Liver (tissue), 9 donors: ENCODE data around the gene RAB6A. TPM values are rescaled to one million over a fixed set of nuclear protein-coding genes. Genes with fewer than 3 reads are reported as not detected.

Source experiments
- DNase-seq: peaks from one replicate; pipeline ENCODE4 v3.0.0-alpha.2; 2017; ENCODE audit warnings: low spot score
- H3K27ac ChIP-seq, 2 donors: one replicate each; pipeline ENCODE4 v1.7.0; 2013; ENCODE audit warnings: inconsistent platforms in 2 of 2, low read length in 2 of 2, control low read depth in 1 of 2, low read depth in 1 of 2, mild to moderate bottlenecking in 1 of 2
- H3K27me3 ChIP-seq, 4 donors: one replicate each; pipeline versions ENCODE4 v1.6.1 to v1.7.0; 2013; ENCODE audit warnings: low read length in 3 of 4, inconsistent platforms in 1 of 4, mild to moderate bottlenecking in 1 of 4, moderate library complexity in 1 of 4; ENCODE audit not compliant: control insufficient read depth in 4 of 4, insufficient read depth in 4 of 4
- H3K36me3 ChIP-seq, 4 donors: one replicate each; pipeline versions ENCODE4 v1.6.1 to v1.7.0; 2013; ENCODE audit warnings: low read length in 3 of 4, mild to moderate bottlenecking in 3 of 4, low read depth in 1 of 4, moderate library complexity in 1 of 4; ENCODE audit not compliant: control insufficient read depth in 4 of 4, insufficient read depth in 3 of 4
- H3K4me1 ChIP-seq, 4 donors: one replicate each; pipeline versions ENCODE4 v1.6.1 to v1.7.0; 2013; ENCODE audit warnings: low read length in 3 of 4, mild to moderate bottlenecking in 3 of 4, moderate library complexity in 1 of 4; ENCODE audit not compliant: control insufficient read depth in 4 of 4, insufficient read depth in 4 of 4
- H3K4me3 ChIP-seq, 3 donors: one replicate each; pipeline versions ENCODE4 v1.6.1 to v1.7.0; 2013; ENCODE audit warnings: low read length in 3 of 3, control low read depth in 1 of 3, low read depth in 1 of 3, mild to moderate bottlenecking in 1 of 3
- H3K9ac ChIP-seq, 2 donors: one replicate each; pipeline ENCODE4 v1.7.0; 2013; ENCODE audit warnings: low read length in 2 of 2, mild to moderate bottlenecking in 2 of 2, moderate library complexity in 2 of 2, control low read depth in 1 of 2, low read depth in 1 of 2
- H3K9me3 ChIP-seq, 4 donors: one replicate each; pipeline versions ENCODE4 v1.6.1 to v1.7.0; 2013; ENCODE audit warnings: low read length in 3 of 4; ENCODE audit not compliant: control insufficient read depth in 4 of 4
- EGR1 ChIP-seq, 2 donors: IDR thresholded peaks; 2 replicates each; pipeline ENCODE4 v1.6.1; 2016 to 2018; ENCODE audit warnings: antibody characterized with exemption in 2 of 2, low read depth in 2 of 2
- FOXA1 ChIP-seq: IDR thresholded peaks from 2 replicates; pipeline ENCODE4 v1.6.1; 2016; ENCODE audit warnings: antibody characterized with exemption
- FOXA2 ChIP-seq: IDR thresholded peaks from 2 replicates; pipeline ENCODE4 v1.6.1; 2016; ENCODE audit warnings: antibody characterized with exemption
- GABPA ChIP-seq, 2 donors: IDR thresholded peaks in 1 of 2; conservative IDR thresholded peaks in 1 of 2; 2 replicates each; pipeline ENCODE4 v1.6.1; 2016; ENCODE audit warnings: antibody characterized with exemption in 2 of 2, mild to moderate bottlenecking in 1 of 2, moderate library complexity in 1 of 2
- HNF4A ChIP-seq, 2 donors: conservative IDR thresholded peaks; 2 replicates each; pipeline ENCODE4 v1.6.1; 2016; ENCODE audit warnings: antibody characterized with exemption in 2 of 2, mild to moderate bottlenecking in 2 of 2
- JUND ChIP-seq, 2 donors: IDR thresholded peaks; 2 replicates each; pipeline ENCODE4 v1.6.1; 2016; ENCODE audit warnings: antibody characterized with exemption in 2 of 2
- NR2F2 ChIP-seq: IDR thresholded peaks from 2 replicates; pipeline ENCODE4 v1.6.1; 2016; ENCODE audit warnings: antibody characterized with exemption
- RAD21 ChIP-seq, 2 donors: IDR thresholded peaks; 2 replicates each; pipeline ENCODE4 v1.6.1; 2016; ENCODE audit warnings: antibody characterized with exemption in 2 of 2, mild to moderate bottlenecking in 2 of 2
- RXRA ChIP-seq, 2 donors: IDR thresholded peaks; 2 replicates each; pipeline ENCODE4 v1.6.1; 2017 to 2018; ENCODE audit warnings: antibody characterized with exemption in 2 of 2, mild to moderate bottlenecking in 1 of 2
- SP1 ChIP-seq: IDR thresholded peaks from 2 replicates; pipeline ENCODE4 v1.6.1; 2018; ENCODE audit warnings: antibody characterized with exemption, mild to moderate bottlenecking
- TAF1 ChIP-seq: conservative IDR thresholded peaks from 2 replicates; pipeline ENCODE4 v1.6.1; 2016; ENCODE audit warnings: antibody characterized with exemption, mild to moderate bottlenecking
- WGBS: extraction: QIAGEN DNeasy Blood & Tissue Kit; methylation state at CpG from one replicate; pipeline ENCODE4 v1.1.7; 2013; 5-methylcytosine and 5-hydroxymethylcytosine counted together
- polyA plus RNA-seq, 2 donors: library from polyadenylated mRNA; stranded (reverse) in 1 of 2; unstranded in 1 of 2; fragments of 200-250 nt in 1 of 2; fragments of >200 nt in 1 of 2; fragmentation: Nextera tagmentation in 1 of 2; extraction: Ambion mirVana in 1 of 2; gene quantifications; one replicate each; pipeline versions ENCODE4 v1.2.1 to v1.2.3, GENCODE V29; 2013 to 2015
- total RNA-seq, 2 donors: library from RNA; depleted of rRNA; stranded (reverse); fragments of >200 nt; gene quantifications; one replicate each; pipeline ENCODE4 v1.2.3, GENCODE V29; 2014
- TF ChIP-seq, protein P1 (sequence below): IDR thresholded peaks from 2 replicates; pipeline ENCODE4 v1.6.1; 2016; ENCODE audit warnings: antibody characterized with exemption
- TF ChIP-seq, protein P2 (sequence below): IDR thresholded peaks from 2 replicates; pipeline ENCODE4 v1.6.1; 2016; ENCODE audit warnings: antibody characterized with exemption, mild to moderate bottlenecking
- TF ChIP-seq, protein P3 (sequence below): IDR thresholded peaks from 2 replicates; pipeline ENCODE4 v1.6.1; 2016; ENCODE audit warnings: antibody characterized with exemption
- TF ChIP-seq, protein P4 (sequence below): IDR thresholded peaks from 2 replicates; pipeline ENCODE4 v1.6.1; 2016; ENCODE audit warnings: antibody characterized with exemption
- donor health status: healthy.
- donor health status: healthy.
- donor health status: healthy.
- donor health status: healthy.
- donor health status: healthy.

The RAB6A gene
- total and polyA plus RNA-seq, 4 donors = 36.0 to 165 (median 51.5) TPM

DNA sequence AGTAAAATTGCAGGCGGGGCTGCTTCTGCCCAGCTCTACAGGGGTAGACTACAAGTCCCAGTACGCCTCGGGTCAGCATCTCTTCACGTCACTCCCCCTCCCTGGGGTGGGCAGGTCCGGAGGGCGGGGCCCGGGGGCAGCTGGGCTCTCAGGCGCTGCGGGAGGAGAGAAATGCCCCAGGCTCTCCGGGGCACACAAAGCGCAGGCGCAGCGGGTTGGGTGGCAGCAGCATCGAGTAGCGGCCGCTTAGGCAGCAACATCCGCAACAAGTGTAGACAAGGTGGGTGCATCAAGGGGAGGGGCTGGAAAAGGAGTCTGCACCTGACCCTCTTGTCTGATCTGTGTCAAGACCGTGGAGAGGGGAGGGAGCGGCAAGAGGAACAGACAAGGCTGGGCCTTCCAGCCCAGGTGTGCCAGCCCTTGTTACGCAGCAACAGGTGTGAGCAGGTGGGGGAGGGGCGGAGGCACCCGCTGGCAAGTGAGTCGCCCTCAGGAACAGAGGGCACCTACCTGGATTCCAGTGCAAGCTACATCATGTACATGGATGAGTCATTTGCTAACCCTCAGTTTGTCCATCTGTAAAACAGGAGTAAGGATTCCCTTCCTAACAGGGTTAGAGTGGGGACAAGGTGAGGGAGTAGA is 113.3 kb downstream of the RAB6A start (continued):
- no peak for TF ChIP-seq FOXA1

DNA sequence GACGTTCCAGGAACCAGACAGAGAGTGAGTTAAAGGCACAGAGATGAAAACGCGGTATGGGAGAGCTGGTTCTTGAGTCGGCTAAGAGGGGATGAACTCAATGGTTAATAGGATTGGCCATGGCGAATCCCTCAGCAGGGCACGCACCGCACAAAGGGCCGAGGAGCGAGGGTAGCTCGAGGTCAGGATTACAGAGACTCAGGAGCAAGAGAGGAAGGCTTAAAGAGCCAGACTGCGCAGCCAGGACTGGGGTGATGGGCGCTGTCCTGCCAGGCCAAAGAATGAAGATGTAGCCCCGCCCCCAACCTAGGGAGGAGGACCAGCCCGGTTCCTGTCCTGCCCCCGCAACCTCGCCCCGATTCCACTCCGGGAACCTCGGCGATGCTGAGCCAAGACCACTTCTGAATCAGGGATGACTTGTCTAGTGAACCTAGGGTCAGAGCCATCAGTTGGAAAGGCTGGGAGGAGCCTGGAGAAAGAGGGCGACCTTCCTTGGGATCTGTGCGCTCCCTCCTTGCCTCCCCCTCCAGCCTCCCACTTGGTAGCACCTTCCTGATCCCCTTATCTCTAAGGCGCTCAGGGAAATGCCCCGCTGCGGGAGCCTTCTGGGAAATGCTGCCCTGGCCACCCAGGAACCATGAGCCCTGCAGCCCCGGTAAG is 114.8 kb downstream of the RAB6A start, which contains the start of gene PLEKHB1:
Gene PLEKHB1 (plus strand): TSS at position 610 of the 660 bp plus-strand sequence. CDS start 28 bp downstream, at position 638.
- no peak within 1 kb of the TSS for H3K9ac ChIP-seq
- H3K9me3 ChIP-seq = no peaks in the 10 kb centered on the region
- H3K4me1 ChIP-seq = no peaks in the 10 kb centered on the region
- H3K27me3 ChIP-seq = no peaks in the 10 kb centered on the region
- H3K36me3 ChIP-seq = no peaks in the 10 kb centered on the region
- no peak within 1 kb of the TSS for H3K4me3 ChIP-seq
- TF ChIP-seq RXRA (IDR thresholded peaks at IDR 0.05) (peak in 1 of 2 donors; percentile 19), NR2F2 (no peak)
- no peak for DNase-seq
- H3K27ac ChIP-seq = no peak within 1 kb of the TSS
- WGBS = 40% methylated on average over 26 of the region's 26 CpGs

DNA sequence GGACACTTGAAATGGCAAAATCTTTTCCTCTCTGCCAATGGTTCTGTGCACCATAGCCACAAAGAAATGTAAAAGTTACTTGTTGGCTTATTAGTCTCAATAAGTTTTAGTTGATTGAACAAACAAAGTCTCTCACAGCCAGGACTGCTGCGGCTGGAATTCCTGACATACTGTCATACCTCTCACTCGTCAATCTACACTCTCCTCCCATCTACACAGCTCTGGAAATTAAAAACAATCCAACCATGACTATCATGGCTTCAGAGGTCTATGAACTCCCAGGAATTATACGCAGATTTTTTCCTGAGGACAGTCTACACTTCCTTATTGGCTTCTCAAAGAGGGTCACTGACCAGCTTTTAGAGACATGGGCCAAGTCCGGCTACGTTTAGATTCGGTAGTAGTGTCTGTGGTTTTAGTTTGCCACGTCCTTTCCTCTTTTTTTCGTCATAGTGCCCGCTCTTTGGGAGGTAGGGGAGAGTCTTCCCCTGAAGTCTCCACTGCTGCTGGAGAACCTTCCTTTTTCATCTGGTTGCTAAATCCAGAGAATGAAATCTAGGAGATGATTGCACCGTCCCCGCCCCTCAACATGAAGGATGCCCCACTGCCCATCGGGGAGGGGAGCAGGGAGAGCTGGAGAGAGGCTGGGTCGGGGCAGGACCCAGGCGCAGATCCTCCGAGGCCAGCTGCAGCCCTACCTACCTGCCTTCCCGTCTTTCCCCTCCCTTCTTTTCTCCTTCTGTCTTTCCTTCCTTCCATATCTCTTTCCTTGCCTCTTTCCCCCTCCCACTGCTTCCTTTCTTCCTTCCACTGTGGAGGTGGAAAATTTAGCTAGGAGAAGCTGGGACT is 115.5 kb downstream of the RAB6A start:
- Histone ChIP-seq H3K4me1 (no peaks in the 10 kb centered on the region), H3K27me3 (no peaks in the 10 kb centered on the region), H3K27ac (no peak overlapping the region), H3K36me3 (no peaks in the 10 kb centered on the region), H3K4me3 (no peak overlapping the region), H3K9me3 (no peaks in the 10 kb centered on the region), H3K9ac (no peak overlapping the region)
- 31% methylated on average over 16 of the region's 16 CpGs for WGBS
- DNase-seq = no peak
- TF ChIP-seq FOXA2 (no peak), EGR1 (IDR thresholded peaks at IDR 0.05; ENCODE audit: low read depth in 2 of 2) (no peak), RAD21 (IDR thresholded peaks at IDR 0.05) (no peak), RXRA (IDR thresholded peaks at IDR 0.05) (peak; percentile 19 to 47), SP1 (no peak), FOXA1 (no peak), GABPA (IDR thresholded peaks at IDR 0.05 in 1 of 2, conservative IDR thresholded peaks at IDR 0.05 in 1 of 2) (no peak), TAF1 (no peak)

DNA sequence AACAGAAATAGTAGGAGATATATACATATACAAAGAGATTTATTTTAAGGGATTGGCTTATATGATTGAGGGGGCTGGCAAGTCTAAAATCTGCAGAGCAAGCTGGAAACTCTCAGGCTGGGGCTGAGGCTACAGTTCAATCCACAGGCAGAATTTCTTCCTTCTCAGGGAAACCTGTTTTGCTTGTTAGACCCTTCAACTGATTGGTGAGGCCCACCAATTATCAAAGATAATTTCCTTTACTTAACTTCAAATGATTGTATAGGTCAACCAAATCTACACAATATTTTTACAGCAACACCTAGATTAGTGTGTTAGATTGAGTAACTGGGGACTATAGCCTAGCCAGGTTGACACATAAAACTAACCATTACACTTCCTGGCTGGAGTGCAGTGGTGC is 119.2 kb downstream of the RAB6A start:
- Histone ChIP-seq H3K9ac (no peak overlapping the region), H3K4me1 (no peaks in the 10 kb centered on the region), H3K9me3 (no peaks in the 10 kb centered on the region), H3K4me3 (no peak overlapping the region), H3K36me3 (no peaks in the 10 kb centered on the region), H3K27ac (no peak overlapping the region), H3K27me3 (no peaks in the 10 kb centered on the region)
- DNase-seq = no peak
- TF ChIP-seq, protein P1, sequence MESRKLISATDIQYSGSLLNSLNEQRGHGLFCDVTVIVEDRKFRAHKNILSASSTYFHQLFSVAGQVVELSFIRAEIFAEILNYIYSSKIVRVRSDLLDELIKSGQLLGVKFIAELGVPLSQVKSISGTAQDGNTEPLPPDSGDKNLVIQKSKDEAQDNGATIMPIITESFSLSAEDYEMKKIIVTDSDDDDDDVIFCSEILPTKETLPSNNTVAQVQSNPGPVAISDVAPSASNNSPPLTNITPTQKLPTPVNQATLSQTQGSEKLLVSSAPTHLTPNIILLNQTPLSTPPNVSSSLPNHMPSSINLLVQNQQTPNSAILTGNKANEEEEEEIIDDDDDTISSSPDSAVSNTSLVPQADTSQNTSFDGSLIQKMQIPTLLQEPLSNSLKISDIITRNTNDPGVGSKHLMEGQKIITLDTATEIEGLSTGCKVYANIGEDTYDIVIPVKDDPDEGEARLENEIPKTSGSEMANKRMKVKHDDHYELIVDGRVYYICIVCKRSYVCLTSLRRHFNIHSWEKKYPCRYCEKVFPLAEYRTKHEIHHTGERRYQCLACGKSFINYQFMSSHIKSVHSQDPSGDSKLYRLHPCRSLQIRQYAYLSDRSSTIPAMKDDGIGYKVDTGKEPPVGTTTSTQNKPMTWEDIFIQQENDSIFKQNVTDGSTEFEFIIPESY = no peak
- TF ChIP-seq, protein P2, sequence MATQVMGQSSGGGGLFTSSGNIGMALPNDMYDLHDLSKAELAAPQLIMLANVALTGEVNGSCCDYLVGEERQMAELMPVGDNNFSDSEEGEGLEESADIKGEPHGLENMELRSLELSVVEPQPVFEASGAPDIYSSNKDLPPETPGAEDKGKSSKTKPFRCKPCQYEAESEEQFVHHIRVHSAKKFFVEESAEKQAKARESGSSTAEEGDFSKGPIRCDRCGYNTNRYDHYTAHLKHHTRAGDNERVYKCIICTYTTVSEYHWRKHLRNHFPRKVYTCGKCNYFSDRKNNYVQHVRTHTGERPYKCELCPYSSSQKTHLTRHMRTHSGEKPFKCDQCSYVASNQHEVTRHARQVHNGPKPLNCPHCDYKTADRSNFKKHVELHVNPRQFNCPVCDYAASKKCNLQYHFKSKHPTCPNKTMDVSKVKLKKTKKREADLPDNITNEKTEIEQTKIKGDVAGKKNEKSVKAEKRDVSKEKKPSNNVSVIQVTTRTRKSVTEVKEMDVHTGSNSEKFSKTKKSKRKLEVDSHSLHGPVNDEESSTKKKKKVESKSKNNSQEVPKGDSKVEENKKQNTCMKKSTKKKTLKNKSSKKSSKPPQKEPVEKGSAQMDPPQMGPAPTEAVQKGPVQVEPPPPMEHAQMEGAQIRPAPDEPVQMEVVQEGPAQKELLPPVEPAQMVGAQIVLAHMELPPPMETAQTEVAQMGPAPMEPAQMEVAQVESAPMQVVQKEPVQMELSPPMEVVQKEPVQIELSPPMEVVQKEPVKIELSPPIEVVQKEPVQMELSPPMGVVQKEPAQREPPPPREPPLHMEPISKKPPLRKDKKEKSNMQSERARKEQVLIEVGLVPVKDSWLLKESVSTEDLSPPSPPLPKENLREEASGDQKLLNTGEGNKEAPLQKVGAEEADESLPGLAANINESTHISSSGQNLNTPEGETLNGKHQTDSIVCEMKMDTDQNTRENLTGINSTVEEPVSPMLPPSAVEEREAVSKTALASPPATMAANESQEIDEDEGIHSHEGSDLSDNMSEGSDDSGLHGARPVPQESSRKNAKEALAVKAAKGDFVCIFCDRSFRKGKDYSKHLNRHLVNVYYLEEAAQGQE = no peak
- TF ChIP-seq HNF4A (conservative IDR thresholded peaks at IDR 0.05) (no peak), RAD21 (IDR thresholded peaks at IDR 0.05) (no peak), SP1 (no peak), JUND (IDR thresholded peaks at IDR 0.05) (no peak), NR2F2 (no peak), GABPA (IDR thresholded peaks at IDR 0.05 in 1 of 2, conservative IDR thresholded peaks at IDR 0.05 in 1 of 2) (no peak), FOXA1 (no peak), FOXA2 (no peak)
- TF ChIP-seq, protein P3, sequence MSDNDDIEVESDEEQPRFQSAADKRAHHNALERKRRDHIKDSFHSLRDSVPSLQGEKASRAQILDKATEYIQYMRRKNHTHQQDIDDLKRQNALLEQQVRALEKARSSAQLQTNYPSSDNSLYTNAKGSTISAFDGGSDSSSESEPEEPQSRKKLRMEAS = no peak
- TF ChIP-seq, protein P4, sequence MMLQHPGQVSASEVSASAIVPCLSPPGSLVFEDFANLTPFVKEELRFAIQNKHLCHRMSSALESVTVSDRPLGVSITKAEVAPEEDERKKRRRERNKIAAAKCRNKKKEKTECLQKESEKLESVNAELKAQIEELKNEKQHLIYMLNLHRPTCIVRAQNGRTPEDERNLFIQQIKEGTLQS = no peak
